GM19395 (cell line): ENCODE data around the gene DIP2A.

Experiments
- ATAC-seq: cut with Tn5 transposase; IDR thresholded peaks from one replicate; pipeline ENCODE4 v1.9.1; 2021; ENCODE audit warnings: mild to moderate bottlenecking, moderate library complexity; ENCODE audit not compliant: unreplicated experiment

Gene DIP2A

GRCh38 chr21:46613391-46613790, 154.7 kb downstream of the DIP2A start:
- ATAC-seq = no peak

- no peak for ATAC-seq
Measured at GRCh38 chr21:46616050-46616449, 157.4 kb downstream of the DIP2A start.

- no peak for ATAC-seq
Measured at GRCh38 chr21:46616656-46617055, 158.0 kb downstream of the DIP2A start.

- ATAC-seq = no peak
Measured at GRCh38 chr21:46617267-46618051, 158.8 kb downstream of the DIP2A start.

GRCh38 chr21:46618738-46619379, 160.2 kb downstream of the DIP2A start:
- no peak for ATAC-seq
